CD4-positive, alpha-beta T cell treated with Interleukin-2 at 100 ng/mL for 4 hours (primary cell): ENCODE data around the gene SOAT1.
A peak's percentile ranks its signal among the peaks of the same experiment; 100 is the strongest.
"Not testable (repeated sequence)": the region's sequence is repeated elsewhere in the genome, so short reads cannot be mapped to it uniquely, and the experiment has no call there.

Experiments
- DNase-seq: peaks from one replicate; pipeline ENCODE4 v3.0.0-alpha.2; 2020; ENCODE audit warnings: low spot score

The SOAT1 gene

GRCh38 chr1:179353546-179353945 lies 59.9 kb downstream of the SOAT1 start:
- DNase-seq, result no peak

GRCh38 chr1:179361631-179362030 lies 68.0 kb downstream of the SOAT1 start:
- DNase-seq, result not testable (repeated sequence)

- DNase-seq, result peak; percentile 92
Observed at GRCh38 chr1:179365342-179366092, 71.9 kb downstream of the SOAT1 start, which contains the start of gene AXDND1. Gene AXDND1, plus strand, starts transcription at chr1:179365971. Its CDS starts 539 bp downstream, at chr1:179366510.

GRCh38 chr1:179366093-179366800 lies 72.7 kb downstream of the SOAT1 start:
- no peak for DNase-seq

- DNase-seq, result peak; percentile 80
Observed at GRCh38 chr1:179369751-179370341, 76.2 kb downstream of the SOAT1 start.

GRCh38 chr1:179372160-179372559 lies 78.6 kb downstream of the SOAT1 start:
- no peak for DNase-seq

GRCh38 chr1:179376223-179376622 lies 82.6 kb downstream of the SOAT1 start:
- no peak for DNase-seq

- no peak for DNase-seq
Observed at GRCh38 chr1:179380299-179380698, 86.7 kb downstream of the SOAT1 start.

- DNase-seq, result no peak
Observed at GRCh38 chr1:179384027-179384426, 90.4 kb downstream of the SOAT1 start.

- DNase-seq, result no peak
Observed at GRCh38 chr1:179385510-179385909, 91.9 kb downstream of the SOAT1 start.

- DNase-seq, result no peak
Observed at GRCh38 chr1:179393721-179394120, 100.1 kb downstream of the SOAT1 start.

- DNase-seq, result not testable (repeated sequence)
Observed at GRCh38 chr1:179399399-179399798, 105.8 kb downstream of the SOAT1 start.
